GM21825 (cell line): ENCODE measurements around the gene DPP3.
A peak's percentile ranks its signal among the peaks of the same experiment; 100 is the strongest.

Source experiments
- ATAC-seq: cut with Tn5 transposase; IDR thresholded peaks from one replicate; pipeline ENCODE4 v1.9.1; 2021; ENCODE audit warnings: mild to moderate bottlenecking, moderate library complexity; ENCODE audit not compliant: unreplicated experiment

DPP3 gene

GRCh38 chr11:66478729-66479393, 1.4 kb upstream of the DPP3 start:
- ATAC-seq, result no peak

DNA sequence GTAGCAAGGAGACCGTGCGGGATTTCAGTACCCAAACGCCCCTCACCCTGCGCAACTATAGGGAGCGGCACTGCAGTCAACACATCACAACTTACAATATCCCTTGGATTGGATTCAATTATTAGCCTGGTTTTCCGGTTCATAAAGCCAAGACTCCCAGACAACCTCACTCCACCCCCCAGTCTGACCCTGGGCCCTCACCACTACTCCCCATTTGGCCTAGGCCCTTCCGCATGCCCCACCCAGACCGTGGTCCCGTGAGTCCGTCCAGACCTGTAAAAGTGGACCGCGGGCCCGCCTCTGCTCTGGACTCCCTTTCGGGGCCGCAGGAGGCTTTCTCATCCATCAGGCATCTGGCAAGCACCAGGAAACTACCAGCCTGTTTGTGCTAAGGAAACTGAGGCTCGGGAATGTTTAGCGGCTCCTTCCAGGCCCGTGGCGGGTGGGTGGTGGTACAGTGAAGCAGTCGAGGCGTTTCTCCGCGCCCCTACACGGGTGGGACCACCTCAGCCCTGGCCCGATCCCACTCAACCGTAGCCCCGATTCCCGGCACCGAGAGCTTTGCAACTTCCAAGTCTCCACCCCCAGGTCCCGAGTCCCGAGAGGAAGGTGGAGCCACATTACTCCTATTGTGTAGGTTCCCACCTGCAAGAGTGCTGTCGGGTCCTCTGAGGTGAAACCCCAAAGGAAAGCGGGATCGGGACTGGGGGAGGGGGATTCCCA, 679 bp upstream of the DPP3 start:
- no peak for ATAC-seq

DNA sequence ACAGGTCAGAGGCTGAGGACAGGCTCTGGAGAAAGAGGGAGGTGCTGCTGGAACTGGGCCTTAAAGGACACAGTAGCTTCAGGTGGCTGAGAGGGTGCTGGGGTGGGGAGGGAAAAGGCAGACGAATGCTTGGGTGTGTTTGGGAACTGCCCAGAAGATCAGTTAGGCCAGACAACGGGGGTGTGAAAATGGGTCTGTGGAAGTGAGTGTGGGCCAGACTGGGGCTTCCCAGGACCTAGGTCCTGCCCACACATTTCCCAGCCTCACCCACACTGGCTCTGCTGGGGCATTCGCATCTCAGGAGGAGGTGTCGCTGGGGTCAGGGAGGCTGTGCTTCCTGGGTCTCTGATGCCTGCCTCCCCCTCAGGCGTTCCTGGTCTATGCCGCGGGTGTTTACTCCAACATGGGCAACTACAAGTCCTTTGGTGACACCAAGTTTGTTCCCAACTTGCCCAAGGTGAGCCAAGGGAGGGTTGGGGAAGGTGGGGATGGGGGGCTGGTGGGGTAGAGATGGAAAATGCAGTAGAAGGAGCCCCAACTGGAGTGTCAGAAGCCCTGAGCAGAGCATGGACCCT, 4.7 kb downstream of the DPP3 start:
- no peak for ATAC-seq

DNA sequence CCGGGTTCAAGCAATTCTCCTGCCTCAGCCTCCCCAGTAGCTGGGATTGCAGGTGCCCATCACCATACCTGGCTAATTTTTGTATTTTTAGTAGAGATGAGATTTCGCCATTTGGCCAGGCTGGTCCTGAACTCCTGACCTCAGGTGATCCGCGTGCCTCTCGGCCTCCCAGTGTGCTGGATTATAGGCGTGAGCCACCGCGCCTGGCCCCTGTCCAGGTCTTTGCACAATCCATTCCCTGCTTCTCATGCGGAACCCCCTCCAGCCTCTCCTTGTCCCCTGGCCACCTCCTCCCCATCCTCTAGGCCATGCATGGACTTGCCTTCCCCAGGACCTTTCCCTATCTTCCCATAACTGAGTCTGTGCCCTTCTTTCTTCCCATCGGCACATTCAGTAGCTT, 8.7 kb downstream of the DPP3 start:
- ATAC-seq, result no peak

GRCh38 chr11:66489636-66490035, 9.4 kb downstream of the DPP3 start:
- ATAC-seq, result no peak

DNA sequence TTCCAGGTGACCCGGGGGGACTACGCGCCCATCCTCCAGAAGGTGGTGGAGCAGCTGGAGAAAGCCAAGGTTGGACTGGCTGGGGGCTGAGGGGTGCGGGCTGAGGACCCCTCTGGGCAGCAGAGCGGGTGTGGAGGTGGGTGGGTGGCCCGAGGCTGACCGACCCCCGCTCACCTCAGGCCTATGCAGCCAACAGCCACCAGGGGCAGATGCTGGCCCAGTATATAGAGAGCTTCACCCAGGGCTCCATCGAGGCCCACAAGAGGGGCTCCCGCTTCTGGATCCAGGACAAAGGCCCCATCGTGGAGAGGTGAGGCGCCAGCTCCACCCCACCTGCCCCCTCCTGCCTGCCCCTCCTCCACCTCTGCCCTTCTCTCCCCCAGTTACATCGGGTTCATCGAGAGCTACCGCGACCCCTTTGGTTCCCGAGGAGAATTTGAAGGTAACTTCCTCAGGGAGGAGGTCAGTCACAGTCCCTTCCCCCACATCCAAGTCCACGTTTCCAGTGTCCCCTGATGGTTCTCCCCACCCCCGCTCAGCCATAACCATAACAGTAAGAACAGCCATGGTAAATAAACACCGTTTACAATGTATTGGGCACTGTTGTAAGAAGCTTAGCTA, 11.2 kb downstream of the DPP3 start:
- ATAC-seq, result no peak

DNA sequence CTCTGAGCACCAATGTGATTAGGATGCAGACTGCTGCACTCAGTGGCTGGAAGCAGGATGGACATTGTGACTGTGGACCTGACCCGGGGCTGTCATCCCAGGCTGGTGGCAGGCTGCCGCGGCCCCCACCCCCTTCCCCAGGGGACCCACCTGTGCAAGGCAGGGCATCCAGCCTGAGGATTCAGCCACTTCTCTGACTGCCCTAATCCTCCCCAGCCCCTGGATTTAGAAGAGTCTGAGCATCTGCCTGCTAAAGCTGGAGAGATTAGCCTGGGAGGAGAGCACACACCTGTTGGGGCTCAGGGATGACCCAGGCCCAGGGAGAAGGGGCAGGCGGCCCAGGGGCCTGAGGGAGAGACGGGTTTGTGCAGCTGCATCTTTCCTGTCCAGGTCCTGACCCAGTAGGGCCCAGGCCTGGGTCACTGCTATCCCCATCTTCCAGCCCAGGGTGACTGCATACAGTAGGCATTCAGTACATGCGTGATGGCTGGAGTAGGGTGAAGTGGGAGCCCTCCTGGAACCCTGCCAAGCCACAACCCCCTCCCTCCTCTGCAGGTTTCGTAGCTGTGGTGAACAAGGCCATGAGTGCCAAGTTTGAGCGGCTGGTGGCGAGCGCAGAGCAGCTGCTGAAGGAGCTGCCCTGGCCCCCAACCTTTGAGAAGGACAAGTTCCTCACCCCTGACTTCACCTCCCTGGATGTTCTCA, 12.1 kb downstream of the DPP3 start:
- no peak for ATAC-seq

- ATAC-seq, result no peak
These were observed 12.9 kb downstream of the DPP3 start for GRCh38 chr11:66493130-66493529.

DNA sequence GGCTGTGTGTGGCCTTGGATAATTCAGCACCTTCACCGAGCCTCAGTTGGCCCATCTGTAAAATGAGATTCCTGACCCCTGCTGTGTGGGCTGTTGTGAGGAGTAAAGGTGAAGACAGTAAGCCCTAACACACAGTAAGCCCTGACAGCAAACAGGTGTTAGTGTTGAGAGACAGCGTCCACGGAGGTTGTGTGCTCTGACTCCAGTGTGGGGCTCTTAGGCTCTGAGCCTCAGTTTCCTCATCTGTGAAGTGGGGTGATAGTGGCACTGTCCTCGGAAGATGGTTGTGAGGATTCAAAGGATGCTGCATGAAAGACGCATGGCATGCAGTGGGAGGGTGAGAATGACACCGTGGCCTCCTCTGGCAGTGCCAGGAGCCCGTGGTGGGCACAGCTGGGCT, 14.2 kb downstream of the DPP3 start:
- ATAC-seq, result no peak

- no peak for ATAC-seq
These were observed 14.7 kb downstream of the DPP3 start for GRCh38 chr11:66494935-66495334.

DNA sequence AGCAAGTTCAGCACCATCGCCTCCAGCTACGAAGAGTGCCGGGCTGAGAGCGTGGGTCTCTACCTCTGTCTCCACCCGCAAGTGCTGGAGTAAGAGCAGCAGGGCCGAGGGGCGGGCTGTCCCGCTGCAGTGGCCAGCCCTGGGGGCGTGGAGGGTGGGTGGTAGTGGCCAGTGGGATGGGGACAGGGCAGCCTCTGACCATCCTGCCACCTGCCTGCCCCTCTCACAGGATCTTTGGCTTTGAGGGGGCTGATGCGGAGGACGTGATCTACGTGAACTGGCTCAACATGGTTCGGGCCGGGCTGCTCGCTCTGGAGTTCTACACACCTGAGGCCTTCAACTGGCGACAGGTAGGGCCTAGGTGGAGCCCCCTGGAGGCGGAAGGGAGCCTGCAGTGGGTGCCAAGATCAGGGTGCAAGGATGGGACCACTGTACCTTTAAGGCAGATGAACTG, 15.2 kb downstream of the DPP3 start:
- no peak for ATAC-seq

DNA sequence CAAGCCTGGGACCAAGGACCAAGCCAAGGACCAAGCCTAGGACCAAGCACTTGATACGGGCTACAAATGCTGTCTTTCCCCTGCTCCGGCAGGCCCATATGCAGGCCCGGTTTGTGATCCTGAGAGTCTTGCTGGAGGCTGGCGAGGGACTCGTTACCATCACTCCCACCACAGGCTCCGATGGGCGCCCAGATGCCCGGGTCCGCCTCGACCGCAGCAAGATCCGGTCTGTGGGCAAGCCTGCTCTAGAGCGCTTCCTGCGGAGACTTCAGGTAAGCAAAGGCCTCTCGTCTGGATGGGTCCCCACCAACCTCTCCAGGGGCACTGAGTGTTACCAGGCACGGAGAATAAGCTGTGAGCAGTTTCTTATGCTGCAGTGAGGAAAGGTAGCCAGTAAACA, 17.0 kb downstream of the DPP3 start:
- ATAC-seq, result no peak

DNA sequence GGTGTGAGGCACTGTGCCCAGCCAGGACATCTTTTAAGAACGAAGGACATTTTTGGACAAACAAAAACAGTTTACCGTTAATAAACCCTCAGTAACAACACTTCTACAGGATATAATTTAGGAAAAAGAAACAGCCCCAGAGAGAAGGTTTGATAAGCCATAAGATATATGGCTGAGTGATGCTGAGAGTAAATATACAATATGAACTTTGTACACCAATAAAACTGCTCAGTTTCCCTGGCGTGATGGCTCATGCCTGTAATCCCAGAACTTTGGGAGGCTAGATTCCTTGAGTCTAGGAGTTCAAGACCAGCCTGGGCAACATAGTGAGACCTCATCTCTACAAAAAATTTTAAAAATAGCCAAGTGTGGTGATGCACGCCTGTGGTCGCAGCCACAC, 18.3 kb downstream of the DPP3 start:
- no peak for ATAC-seq

- ATAC-seq, result no peak
These were observed 25.1 kb downstream of the DPP3 start for GRCh38 chr11:66505276-66505816.

DNA sequence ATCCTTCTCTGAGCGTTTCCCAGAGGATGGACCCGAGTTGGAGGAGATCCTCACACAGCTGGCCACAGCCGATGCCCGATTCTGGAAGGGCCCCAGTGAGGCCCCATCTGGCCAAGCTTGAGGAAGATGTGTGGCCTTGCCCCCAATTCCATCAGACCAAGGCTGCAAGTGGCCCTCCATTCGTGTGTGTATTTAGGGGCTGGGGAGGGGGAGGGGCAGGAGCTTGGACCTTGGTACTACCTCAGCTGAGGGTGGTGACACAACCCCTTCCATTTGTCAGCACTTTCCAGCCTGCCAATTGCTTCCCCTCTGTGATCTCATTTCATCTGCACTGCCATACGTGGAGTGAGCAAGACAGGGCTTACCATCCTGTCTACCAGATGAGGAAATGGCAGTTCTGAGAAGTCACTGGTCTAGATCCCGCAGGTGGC, 28.9 kb downstream of the DPP3 start:
- no peak for ATAC-seq

DNA sequence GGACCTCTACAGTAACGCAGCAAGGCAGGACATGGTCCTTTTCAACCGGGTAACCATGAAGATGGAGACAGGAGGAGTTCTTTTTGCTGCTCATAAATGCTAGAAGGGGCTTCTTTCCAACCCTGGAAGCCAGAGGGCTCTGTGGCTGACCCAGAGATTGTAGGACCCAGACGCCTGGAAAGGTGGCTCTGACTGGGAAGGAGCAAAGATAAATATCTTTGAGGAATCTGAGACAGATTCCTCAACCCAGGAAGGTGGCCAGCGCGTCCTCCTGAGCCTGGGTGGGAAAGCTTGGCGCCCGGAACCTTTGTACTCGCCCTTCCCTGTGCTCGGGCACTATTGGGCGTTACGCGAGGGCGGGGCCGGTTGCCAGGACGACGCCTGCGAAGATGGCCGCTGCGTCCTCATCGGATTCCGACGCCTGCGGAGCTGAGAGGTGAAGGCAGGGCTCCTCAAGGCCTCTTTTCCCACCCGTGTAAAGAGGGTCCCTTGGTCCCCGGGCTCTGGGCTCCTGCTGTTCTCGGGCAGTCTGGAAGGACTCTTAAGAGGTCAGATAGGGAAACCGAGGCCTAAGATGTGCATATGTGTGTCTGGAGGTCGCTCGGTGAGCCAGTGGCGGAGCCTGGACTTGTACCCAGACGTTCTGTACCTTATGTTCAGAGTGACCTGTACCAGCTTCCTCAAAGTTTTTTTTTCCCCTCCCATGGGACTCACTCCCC, 30.2 kb downstream of the DPP3 start, which contains the start of gene BBS1:
BBS1 (plus strand) TSS at position 365 of the 719 bp plus-strand sequence; CDS start at position 390, 25 bp downstream.
- ATAC-seq, result peak; percentile 89

GRCh38 chr11:66510990-66511339, 30.7 kb downstream of the DPP3 start:
- ATAC-seq, result no peak

- no peak for ATAC-seq
These were observed 43.4 kb downstream of the DPP3 start for GRCh38 chr11:66523611-66524010.

GRCh38 chr11:66524304-66525040, 44.2 kb downstream of the DPP3 start:
- no peak for ATAC-seq

DNA sequence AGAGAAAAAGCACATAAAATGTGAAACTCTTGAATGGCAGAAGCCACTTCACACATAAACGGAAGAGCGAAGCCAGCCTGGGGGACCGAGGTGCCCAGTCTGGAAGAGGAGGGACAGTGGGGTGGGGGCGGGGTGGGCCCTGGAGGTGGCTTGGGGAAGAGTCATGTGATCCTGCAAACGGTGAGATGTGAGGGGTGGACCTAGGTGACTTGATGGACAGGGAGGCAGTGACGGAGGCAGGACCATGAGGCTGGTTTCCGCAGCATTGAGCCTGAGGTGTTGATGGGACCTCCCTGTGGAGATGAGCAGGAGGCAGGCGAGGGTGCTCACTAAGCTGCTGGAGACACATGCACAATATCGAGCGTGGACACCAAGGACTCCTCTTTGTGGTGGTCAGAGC, 48.8 kb downstream of the DPP3 start:
- no peak for ATAC-seq
